Activated naive CD4-positive, alpha-beta T cell treated with anti-CD3 and anti-CD28 coated beads, Interleukin-2, amount 50 U/mL, for 16 hours (primary cell): ENCODE results near the gene NECTIN4.
"Not testable (repeated sequence)": the region's sequence is repeated elsewhere in the genome, so short reads cannot be mapped to it uniquely, and the experiment has no call there.

ENCODE experiments used
- DNase-seq: peaks from one replicate; pipeline ENCODE4 v3.0.0-alpha.2; 2020

The NECTIN4 gene

GRCh38 chr1:161089251-161089924, at the start of gene NECTIN4:
NECTIN4 (minus strand) TSS chr1:161089558; CDS start chr1:161089296, 262 bp downstream.
- no peak for DNase-seq

- DNase-seq, result no peak
These were observed 49.1 kb upstream of the NECTIN4 start for GRCh38 chr1:161138431-161138830.

GRCh38 chr1:161137881-161138280, 48.5 kb upstream of the NECTIN4 start:
- DNase-seq, result no peak

- no peak for DNase-seq
These were observed 43.9 kb upstream of the NECTIN4 start for GRCh38 chr1:161133220-161133740.

- DNase-seq, result peak; percentile 91
These were observed 43.3 kb upstream of the NECTIN4 start, which contains the start of gene DEDD for GRCh38 chr1:161132410-161133219. DEDD (minus strand) TSS chr1:161132667; CDS start chr1:161124462, 8,205 bp downstream.

- DNase-seq, result no peak
These were observed 42.4 kb upstream of the NECTIN4 start for GRCh38 chr1:161131523-161132409.

- DNase-seq, result no peak
These were observed 40.9 kb upstream of the NECTIN4 start for GRCh38 chr1:161130266-161130665.

- no peak for DNase-seq
These were observed 39.4 kb upstream of the NECTIN4 start for GRCh38 chr1:161128591-161129420.

GRCh38 chr1:161127649-161128048, 38.3 kb upstream of the NECTIN4 start:
- no peak for DNase-seq

GRCh38 chr1:161122967-161123366, 33.6 kb upstream of the NECTIN4 start:
- no peak for DNase-seq

- DNase-seq, result no peak
These were observed 32.5 kb upstream of the NECTIN4 start for GRCh38 chr1:161121834-161122233.

GRCh38 chr1:161121042-161121650, 31.8 kb upstream of the NECTIN4 start:
- no peak for DNase-seq

GRCh38 chr1:161119092-161119903, 29.9 kb upstream of the NECTIN4 start:
- DNase-seq, result peak; percentile 79

- peak; percentile 89 for DNase-seq
These were observed 28.6 kb upstream of the NECTIN4 start, which contains the start of the genes NIT1 and PFDN2 for GRCh38 chr1:161117759-161118581. NIT1 (plus strand) TSS chr1:161118105; CDS start chr1:161118177, 72 bp downstream. PFDN2 (minus strand) TSS chr1:161118037; CDS start chr1:161118026, 11 bp downstream.

- not testable (repeated sequence) for DNase-seq
These were observed 26.6 kb upstream of the NECTIN4 start for GRCh38 chr1:161115961-161116360.

GRCh38 chr1:161115132-161115711, 25.9 kb upstream of the NECTIN4 start:
- DNase-seq, result peak; percentile 32

GRCh38 chr1:161114556-161114955, 25.2 kb upstream of the NECTIN4 start:
- no peak for DNase-seq

- no peak for DNase-seq
These were observed 24.6 kb upstream of the NECTIN4 start for GRCh38 chr1:161113915-161114314.

GRCh38 chr1:161111527-161111926, 22.2 kb upstream of the NECTIN4 start:
- no peak for DNase-seq
